KMS-11 (cell line): ENCODE data around the gene EEF1AKMT4.

Experiments
- H2AFZ ChIP-seq: fragments of 200-600 bp; sonication (generic); 2 replicates; pipeline ENCODE4 v1.6.1; 2016; ENCODE audit warnings: antibody characterized with exemption, mixed run types, low read depth
- H3K27ac ChIP-seq: fragments of 200-600 bp; sonication (generic); 2 replicates; pipeline ENCODE4 v1.6.1; 2016; ENCODE audit warnings: mild to moderate bottlenecking, mixed run types
- H3K27me3 ChIP-seq: fragments of 200-600 bp; sonication (generic); 2 replicates; pipeline ENCODE4 v1.6.1; 2017; ENCODE audit warnings: mild to moderate bottlenecking, low read depth, mixed run types, moderate library complexity; ENCODE audit not compliant: insufficient read depth
- H3K36me3 ChIP-seq: fragments of 200-600 bp; sonication (generic); 2 replicates; pipeline ENCODE4 v1.6.1; 2017; ENCODE audit warnings: mild to moderate bottlenecking, mixed run types; ENCODE audit not compliant: insufficient read depth
- H3K4me1 ChIP-seq: fragments of 200-600 bp; sonication (generic); 2 replicates; pipeline ENCODE4 v1.6.1; 2016; ENCODE audit warnings: mild to moderate bottlenecking, low read depth, mixed run types; ENCODE audit not compliant: poor library complexity, severe bottlenecking
- H3K4me2 ChIP-seq: fragments of 200-600 bp; sonication (generic); 2 replicates; pipeline ENCODE4 v1.7.0; 2016; ENCODE audit warnings: mild to moderate bottlenecking, mixed run types
- H3K4me3 ChIP-seq: fragments of 200-600 bp; sonication (generic); IDR thresholded peaks from 2 replicates; pipeline ENCODE4 v1.6.1; 2017; ENCODE audit warnings: low read depth, low read length, mixed read lengths; ENCODE audit not compliant: insufficient read depth
- H3K79me2 ChIP-seq: fragments of 200-600 bp; sonication (generic); 2 replicates; pipeline ENCODE4 v1.6.1; 2016; ENCODE audit warnings: low read depth, mixed run types; ENCODE audit not compliant: insufficient read depth
- H3K9ac ChIP-seq: fragments of 200-600 bp; sonication (generic); 2 replicates; pipeline ENCODE4 v1.6.1; 2016; ENCODE audit warnings: mild to moderate bottlenecking, mixed run types
- H4K20me1 ChIP-seq: fragments of 200-600 bp; sonication (generic); 2 replicates; pipeline ENCODE4 v1.6.1; 2016; ENCODE audit warnings: mild to moderate bottlenecking, mixed run types; ENCODE audit not compliant: insufficient read depth
- CTCF ChIP-seq: fragments of 200-600 bp; sonication (generic); conservative IDR thresholded peaks from 2 replicates; pipeline ENCODE4 v1.6.1; 2017; ENCODE audit warnings: low read depth, mild to moderate bottlenecking, antibody characterized with exemption, low read length, moderate library complexity, mixed read lengths

The EEF1AKMT4 gene

GRCh38 chr3:184255291-184256039 lies 6.0 kb downstream of the EEF1AKMT4 start:
- H3K4me1 ChIP-seq = peaks cover 9% of the 10 kb centered on the region
- no peak overlapping the region for H3K4me2 ChIP-seq
- H3K4me3 ChIP-seq = no peak overlapping the region
- TF ChIP-seq CTCF = no peak
- no peaks in the 10 kb centered on the region for H4K20me1 ChIP-seq
- H3K27ac ChIP-seq = no peak overlapping the region
- H3K36me3 ChIP-seq = no peaks in the 10 kb centered on the region
- H3K9ac ChIP-seq = no peak overlapping the region
- H3K79me2 ChIP-seq = peaks cover 14% of the 10 kb centered on the region; the same call in 1 of the 2 replicates
- peaks cover 2% of the 10 kb centered on the region for H3K27me3 ChIP-seq
- no peak overlapping the region for H2AFZ ChIP-seq

GRCh38 chr3:184257083-184257915 lies 7.8 kb downstream of the EEF1AKMT4 start:
- Histone ChIP-seq H3K27ac (no peak overlapping the region), H3K27me3 (peaks cover 6% of the 10 kb centered on the region), H2AFZ (no peak overlapping the region), H3K4me2 (no peak overlapping the region), H3K4me1 (peaks cover 8% of the 10 kb centered on the region), H3K79me2 (0 out of 2 replicates have a peak, but pooled peaks cover 3% of the 10 kb centered on the region), H3K9ac (no peak overlapping the region), H3K4me3 (no peak overlapping the region), H4K20me1 (no peaks in the 10 kb centered on the region), H3K36me3 (no peaks in the 10 kb centered on the region)
- TF ChIP-seq CTCF = no peak

- Histone ChIP-seq H3K79me2 (no peaks in the 10 kb centered on the region), H3K4me3 (no peak overlapping the region), H3K4me2 (no peak overlapping the region; the same call in 1 of the 2 replicates), H4K20me1 (no peaks in the 10 kb centered on the region), H3K27ac (no peak overlapping the region), H3K27me3 (peaks cover 6% of the 10 kb centered on the region), H3K36me3 (no peaks in the 10 kb centered on the region), H3K9ac (no peak overlapping the region), H2AFZ (no peak overlapping the region), H3K4me1 (peaks cover 8% of the 10 kb centered on the region)
- TF ChIP-seq CTCF = no peak
These were observed 9.5 kb downstream of the EEF1AKMT4 start for GRCh38 chr3:184258926-184259325.

- Histone ChIP-seq H3K27me3 (peaks cover 6% of the 10 kb centered on the region), H3K79me2 (no peaks in the 10 kb centered on the region), H3K4me2 (no peak overlapping the region; the same call in 1 of the 2 replicates), H3K9ac (no peak overlapping the region), H2AFZ (no peak overlapping the region), H3K4me1 (peaks cover 8% of the 10 kb centered on the region), H3K27ac (no peak overlapping the region), H4K20me1 (no peaks in the 10 kb centered on the region), H3K4me3 (no peak overlapping the region), H3K36me3 (no peaks in the 10 kb centered on the region)
- no peak for TF ChIP-seq CTCF
These were observed 10.0 kb downstream of the EEF1AKMT4 start for GRCh38 chr3:184259396-184259877.
